Keratinocyte (primary cell): ENCODE data around the gene PSMD7. TPM values are rescaled to one million over a fixed set of nuclear protein-coding genes. Genes with fewer than 3 reads are reported as not detected.

Experiments used
- DNase-seq: peaks from one replicate; pipeline ENCODE4 v3.0.0-alpha.2; 2011; ENCODE audit warnings: low read depth, missing footprints, low spot score
- FAIRE-seq: peaks from 2 replicates; lab custom pipeline; 2011; peaks lifted over from hg19 to GRCh38; lab: Jason Lieb, UNC
- H2AFZ ChIP-seq: 2 replicates; pipeline ENCODE4 v1.6.0; 2012; ENCODE audit warnings: low read length, control low read depth, inconsistent platforms; ENCODE audit not compliant: control insufficient read depth
- H3K27ac ChIP-seq: 2 replicates; pipeline ENCODE4 v1.5.1; 2011; ENCODE audit warnings: low read length; ENCODE audit not compliant: control insufficient read depth, insufficient read depth
- H3K27me3 ChIP-seq: 3 replicates; pipeline ENCODE4 v1.6.0; 2011; ENCODE audit warnings: low read length; ENCODE audit not compliant: control insufficient read depth, insufficient read depth; ENCODE audit errors: extremely low read depth
- H3K36me3 ChIP-seq, 2 experiments: 2 replicates in 1 of 2; 3 replicates in 1 of 2; pipeline ENCODE4 v1.5.1; 2011; ENCODE audit warnings: low read length in 2 of 2, mild to moderate bottlenecking in 1 of 2; ENCODE audit not compliant: control insufficient read depth in 2 of 2, insufficient read depth in 2 of 2; ENCODE audit errors: extremely low read depth in 1 of 2
- H3K4me1 ChIP-seq: 3 replicates; pipeline ENCODE4 v1.5.1; 2011; ENCODE audit warnings: low read length; ENCODE audit not compliant: control insufficient read depth, insufficient read depth; ENCODE audit errors: extremely low read depth
- H3K4me2 ChIP-seq: 3 replicates; pipeline ENCODE4 v1.6.0; 2011; ENCODE audit warnings: low read depth, low read length; ENCODE audit not compliant: control insufficient read depth, insufficient read depth; ENCODE audit errors: extremely low read depth
- H3K4me3 ChIP-seq, 3 experiments: fragments of 200-600 bp in 1 of 3; sonication (generic) in 1 of 3; 2 replicates in 2 of 3; 3 replicates in 1 of 3; pipeline ENCODE4 v1.5.1; 2011 to 2016; ENCODE audit warnings: low read length in 3 of 3, mild to moderate bottlenecking in 3 of 3, control low read depth in 2 of 3, inconsistent platforms in 1 of 3, low read depth in 1 of 3, mixed read lengths in 1 of 3, mixed run types in 1 of 3, moderate library complexity in 1 of 3; ENCODE audit not compliant: control insufficient read depth in 2 of 3, insufficient read depth in 2 of 3; ENCODE audit errors: extremely low read depth in 1 of 3
- H3K79me2 ChIP-seq: 2 replicates; pipeline ENCODE4 v1.6.0; 2012; ENCODE audit warnings: low read length; ENCODE audit not compliant: control insufficient read depth, insufficient read depth
- H3K9ac ChIP-seq: 3 replicates; pipeline ENCODE4 v1.6.0; 2011; ENCODE audit warnings: low read length; ENCODE audit not compliant: control insufficient read depth, insufficient read depth; ENCODE audit errors: extremely low read depth
- H3K9me1 ChIP-seq: 3 replicates; pipeline ENCODE4 v1.6.0; 2011; ENCODE audit warnings: low read length; ENCODE audit not compliant: control insufficient read depth, insufficient read depth; ENCODE audit errors: extremely low read depth
- H3K9me3 ChIP-seq: 2 replicates; pipeline ENCODE4 v1.5.1; 2012; ENCODE audit warnings: low read depth, low read length; ENCODE audit not compliant: control insufficient read depth
- H4K20me1 ChIP-seq: 3 replicates; pipeline ENCODE4 v1.6.0; 2011; ENCODE audit warnings: low read length; ENCODE audit not compliant: control insufficient read depth, insufficient read depth; ENCODE audit errors: extremely low read depth
- CTCF ChIP-seq, 3 experiments: IDR thresholded peaks in 1 of 3; conservative IDR thresholded peaks in 1 of 3; optimal IDR thresholded peaks in 1 of 3; 2 replicates in 2 of 3; 3 replicates in 1 of 3; pipeline versions ENCODE3 to v1.5.1; 2011; ENCODE audit warnings: low read length in 3 of 3, mild to moderate bottlenecking in 3 of 3, moderate library complexity in 2 of 3, control low read depth in 1 of 3, inconsistent platforms in 1 of 3; ENCODE audit not compliant: insufficient read depth in 2 of 3; ENCODE audit errors: extremely low read depth in 1 of 3
- EZH2 ChIP-seq: IDR thresholded peaks from one replicate; pipeline ENCODE4 v1.6.1; 2012; ENCODE audit warnings: inconsistent platforms, mild to moderate bottlenecking, low read length, moderate library complexity
- dilution Hi-C: fragments of 300-500 bp; cut with MboI; formaldehyde crosslinking; loops from one replicate; pipeline ENCODE4 v1.7.0; 2020; ENCODE audit warnings: low sequenced_read_pairs; ENCODE audit not compliant: extremely low pct_ligation_motif_present
- polyA plus RNA-seq, 5 experiments: library from polyadenylated mRNA; depleted of rRNA in 3 of 5; stranded (reverse) in 3 of 5; stranded (forward) in 1 of 5; unstranded in 1 of 5; fragments of >200 nt; gene quantifications; 1 replicate in 1 of 5; 2 replicates in 3 of 5; 3 replicates in 1 of 5; pipeline versions ENCODE4 v1.2.1 to v1.2.3, GENCODE V29; 2011 to 2012; ENCODE audit warnings: missing spikeins in 2 of 5, low read depth in 1 of 5, low replicate concordance in 1 of 5

The PSMD7 gene
- polyA plus RNA-seq, 1 donor (not counting 4 experiments of a cell fraction or from before 2014, with no cell fraction given) = 130 TPM

GRCh38 chr16:74279266-74279665 lies 17.3 kb upstream of the PSMD7 start:
- DNase-seq (no peak), FAIRE-seq (no peak)
- Histone ChIP-seq H3K9me1 (no peaks in the 10 kb centered on the region), H3K4me2 (no peak overlapping the region), H3K27me3 (no peaks in the 10 kb centered on the region), H3K27ac (no peak overlapping the region), H3K79me2 (no peaks in the 10 kb centered on the region), H3K9me3 (no peaks in the 10 kb centered on the region), H2AFZ (no peak overlapping the region), H3K4me1 (no peaks in the 10 kb centered on the region), H3K4me3 (no peak overlapping the region), H3K9ac (no peak overlapping the region), H4K20me1 (no peaks in the 10 kb centered on the region), H3K36me3 (no peaks in the 10 kb centered on the region)
- TF ChIP-seq CTCF (optimal IDR thresholded peaks at IDR 0.05 in 1 of 3, IDR thresholded peaks at IDR 0.05 in 1 of 3, conservative IDR thresholded peaks at IDR 0.05 in 1 of 3; ENCODE audit: extremely low read depth in 1 of 3, insufficient read depth in 2 of 3, low read length in 3 of 3) (no peak), EZH2 (no peak)
- dilution Hi-C loops = no loop called here

- TF ChIP-seq CTCF (optimal IDR thresholded peaks at IDR 0.05 in 1 of 3, IDR thresholded peaks at IDR 0.05 in 1 of 3, conservative IDR thresholded peaks at IDR 0.05 in 1 of 3; ENCODE audit: extremely low read depth in 1 of 3, insufficient read depth in 2 of 3, low read length in 3 of 3) (no peak), EZH2 (no peak)
- Histone ChIP-seq H3K9me3 (no peaks in the 10 kb centered on the region), H3K36me3 (no peaks in the 10 kb centered on the region), H3K9ac (no peak overlapping the region), H3K79me2 (no peaks in the 10 kb centered on the region), H3K9me1 (no peaks in the 10 kb centered on the region), H3K4me2 (no peak overlapping the region), H3K4me3 (no peak overlapping the region), H2AFZ (no peak overlapping the region), H3K4me1 (no peaks in the 10 kb centered on the region), H3K27ac (no peak overlapping the region), H4K20me1 (no peaks in the 10 kb centered on the region), H3K27me3 (no peaks in the 10 kb centered on the region)
- dilution Hi-C loops = no loop called here
- FAIRE-seq (no peak), DNase-seq (no peak)
Observed at GRCh38 chr16:74279805-74280204, 16.8 kb upstream of the PSMD7 start.
